ENCODE measurements around the gene GRAMD1A. TPM values are rescaled to one million over a fixed set of nuclear protein-coding genes. Genes with fewer than 3 reads are reported as not detected.

GRAMD1A gene
- total RNA-seq, 4 donors from 2014 or later = 4.6 to 23.3 (median 8.8) TPM

- no peak for DNase-seq
- no peak overlapping the region for H3K4me3 ChIP-seq
- H3K36me3 ChIP-seq = no peaks in the 10 kb centered on the region
- peaks cover 0 to 23% (median 0%) of the 10 kb centered on the region in 4 donors for H3K27me3 ChIP-seq
- intact Hi-C loops (cut with DNase I) = no loop called here
- TF ChIP-seq POLR2A (IDR thresholded peaks at IDR 0.05) = no peak
- TF ChIP-seq CTCF (IDR thresholded peaks at IDR 0.05) = no peak
- H3K4me1 ChIP-seq = no peaks in the 10 kb centered on the region
- H3K9me3 ChIP-seq = no peaks in the 10 kb centered on the region
- WGBS, 2 donors = 43 to 71% methylated on average over 1 to 3 of the region's 15 CpGs
- no peak overlapping the region for H3K27ac ChIP-seq
Measured at GRCh38 chr19:35059799-35060091, 59.6 kb downstream of the GRAMD1A start.

- TF ChIP-seq CTCF (IDR thresholded peaks at IDR 0.05) (no peak), POLR2A (IDR thresholded peaks at IDR 0.05) (no peak)
- H3K27ac ChIP-seq = no peak overlapping the region
- 56 to 82% methylated on average over 1 to 5 of the region's 29 CpGs for WGBS, 2 donors
Measured at GRCh38 chr19:35060160-35060855, 60.2 kb downstream of the GRAMD1A start.

GRCh38 chr19:35061583-35062373, 61.7 kb downstream of the GRAMD1A start:
- 73 to 77% methylated on average over 7 of the region's 7 CpGs for WGBS, 2 donors
- Histone ChIP-seq H3K27ac (no peak overlapping the region), H3K9me3 (no peaks in the 10 kb centered on the region), H3K4me3 (no peak overlapping the region), H3K27me3 (peaks cover 0 to 3% (median 0%) of the 10 kb centered on the region in 4 donors), H3K4me1 (peaks cover 0 to 2% (median 0%) of the 10 kb centered on the region in 3 donors), H3K36me3 (no peaks in the 10 kb centered on the region)
- TF ChIP-seq CTCF (IDR thresholded peaks at IDR 0.05) (no peak), POLR2A (IDR thresholded peaks at IDR 0.05) (no peak)
- intact Hi-C loops (cut with DNase I) = no loop called here
- DNase-seq = no peak

More at GRCh38 chr19:35060160-35060855, 60.2 kb downstream of the GRAMD1A start:
- Histone ChIP-seq H3K9me3 (no peaks in the 10 kb centered on the region), H3K4me1 (no peaks in the 10 kb centered on the region), H3K4me3 (no peak overlapping the region), H3K36me3 (no peaks in the 10 kb centered on the region), H3K27me3 (peaks cover 0 to 18% (median 0%) of the 10 kb centered on the region in 4 donors)
- DNase-seq = no peak
- intact Hi-C loops (cut with DNase I) = no loop called here

GRCh38 chr19:35062942-35063341, 62.8 kb downstream of the GRAMD1A start:
- no peak overlapping the region for H3K27ac ChIP-seq
- WGBS, 2 donors = 80 to 82% methylated on average over 7 of the region's 7 CpGs
- no peaks in the 10 kb centered on the region for H3K9me3 ChIP-seq
- H3K4me1 ChIP-seq = peaks cover 0 to 10% (median 0%) of the 10 kb centered on the region in 3 donors
- DNase-seq = no peak
- no peak for TF ChIP-seq POLR2A (IDR thresholded peaks at IDR 0.05)
- no peak for TF ChIP-seq CTCF (IDR thresholded peaks at IDR 0.05)
- H3K27me3 ChIP-seq = no peaks in the 10 kb centered on the region
- no peaks in the 10 kb centered on the region for H3K36me3 ChIP-seq
- intact Hi-C loops (cut with DNase I) = no loop called here
- H3K4me3 ChIP-seq = no peak overlapping the region

Data from esophagus squamous epithelium (tissue), 5 donors.